Measurements from ENCODE around the gene DUOX1.

The DUOX1 gene

DNA sequence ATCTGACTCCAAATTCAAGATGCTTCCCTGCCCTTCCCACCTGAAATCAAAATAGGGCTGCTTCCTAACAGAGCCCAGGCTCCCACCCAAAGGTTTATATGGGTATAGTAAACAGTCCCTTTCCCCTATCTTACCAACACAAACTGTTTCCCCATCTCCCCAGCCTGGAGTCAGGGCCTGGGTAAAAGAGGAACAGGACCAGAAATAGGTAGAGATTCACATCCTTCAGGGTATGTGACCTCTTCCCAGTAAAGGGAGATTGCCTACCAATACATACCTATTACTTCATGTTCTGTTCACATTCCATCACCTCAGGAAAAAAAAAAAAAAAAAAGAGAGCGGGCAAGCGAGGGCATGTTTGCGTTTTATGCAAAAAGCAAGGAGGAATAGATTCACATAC is 67.7 kb downstream of the DUOX1 start:
- DNase-seq = no peak

DNA sequence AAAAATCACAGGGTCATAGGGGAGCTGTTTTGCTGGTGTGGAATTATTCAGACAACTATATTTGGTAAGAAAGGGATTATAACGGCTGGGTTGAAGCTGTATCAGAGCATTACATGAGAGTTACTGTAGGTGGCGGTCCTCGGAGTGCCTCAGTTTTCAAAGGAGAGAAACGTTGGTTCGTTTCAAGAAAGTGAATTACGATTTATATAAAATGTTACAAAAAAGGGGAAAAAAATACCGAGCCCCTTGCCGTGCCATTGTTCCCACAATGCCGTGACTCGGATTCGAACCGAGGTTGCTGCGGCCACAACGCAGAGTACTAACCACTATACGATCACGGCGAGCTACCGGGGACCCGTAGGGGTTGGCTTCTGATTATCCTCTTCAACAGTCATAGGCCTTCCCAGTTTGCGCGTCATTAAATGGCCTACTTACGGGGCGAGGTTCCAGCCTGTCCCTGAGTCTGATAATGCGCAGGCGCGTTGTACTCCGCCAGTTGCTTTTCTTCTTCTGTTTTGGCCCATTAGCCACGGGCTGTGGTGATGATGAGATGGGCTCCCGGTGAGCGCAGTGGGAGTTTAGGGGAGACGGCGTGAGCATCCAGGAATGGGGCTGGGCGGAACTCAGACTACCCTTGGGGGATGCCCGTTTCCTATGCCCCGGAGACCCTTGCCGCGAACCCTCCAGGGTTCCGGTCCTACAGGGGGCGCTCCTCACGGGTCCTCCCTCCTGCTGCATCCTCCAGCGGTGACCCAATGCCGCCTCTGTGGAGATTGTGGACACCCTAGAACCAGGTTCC is 68.7 kb downstream of the DUOX1 start:
- peak; percentile 82 to 97 (median 89) for DNase-seq

DNA sequence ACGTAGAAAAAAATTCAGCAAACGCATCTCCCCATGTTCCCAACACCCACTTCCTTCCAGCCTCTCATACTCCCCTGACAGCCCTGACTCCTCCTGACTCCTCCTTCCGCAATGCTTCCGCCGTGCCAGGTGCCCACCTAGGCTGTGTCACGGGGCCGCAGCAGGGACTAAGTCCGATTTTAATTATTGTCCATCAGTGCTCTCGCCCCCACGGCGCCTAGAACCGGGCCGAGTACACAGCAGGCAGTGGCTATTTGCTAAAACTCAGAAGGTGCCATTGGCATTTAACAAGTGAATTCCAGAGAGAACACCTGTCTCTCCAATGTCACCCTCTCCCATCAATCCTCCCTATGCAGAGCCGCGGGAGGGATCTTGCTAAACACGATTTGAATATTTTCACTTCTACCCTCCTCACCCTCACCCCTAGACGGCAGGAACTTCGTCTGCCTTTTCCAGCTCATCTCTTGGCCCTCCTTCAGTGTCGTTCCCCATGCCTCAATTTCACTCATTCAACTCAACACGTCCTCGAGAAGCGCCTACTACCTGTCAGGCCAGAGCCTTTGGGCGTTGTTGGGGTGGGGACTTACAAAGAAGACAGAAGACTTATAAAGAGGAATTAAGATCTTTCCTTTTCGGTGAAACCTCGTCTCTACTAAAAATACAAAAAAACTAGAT is 69.5 kb downstream of the DUOX1 start:
- peak in 4 of 5 donors; percentile 14 to 64 (median 28) for DNase-seq

DNA sequence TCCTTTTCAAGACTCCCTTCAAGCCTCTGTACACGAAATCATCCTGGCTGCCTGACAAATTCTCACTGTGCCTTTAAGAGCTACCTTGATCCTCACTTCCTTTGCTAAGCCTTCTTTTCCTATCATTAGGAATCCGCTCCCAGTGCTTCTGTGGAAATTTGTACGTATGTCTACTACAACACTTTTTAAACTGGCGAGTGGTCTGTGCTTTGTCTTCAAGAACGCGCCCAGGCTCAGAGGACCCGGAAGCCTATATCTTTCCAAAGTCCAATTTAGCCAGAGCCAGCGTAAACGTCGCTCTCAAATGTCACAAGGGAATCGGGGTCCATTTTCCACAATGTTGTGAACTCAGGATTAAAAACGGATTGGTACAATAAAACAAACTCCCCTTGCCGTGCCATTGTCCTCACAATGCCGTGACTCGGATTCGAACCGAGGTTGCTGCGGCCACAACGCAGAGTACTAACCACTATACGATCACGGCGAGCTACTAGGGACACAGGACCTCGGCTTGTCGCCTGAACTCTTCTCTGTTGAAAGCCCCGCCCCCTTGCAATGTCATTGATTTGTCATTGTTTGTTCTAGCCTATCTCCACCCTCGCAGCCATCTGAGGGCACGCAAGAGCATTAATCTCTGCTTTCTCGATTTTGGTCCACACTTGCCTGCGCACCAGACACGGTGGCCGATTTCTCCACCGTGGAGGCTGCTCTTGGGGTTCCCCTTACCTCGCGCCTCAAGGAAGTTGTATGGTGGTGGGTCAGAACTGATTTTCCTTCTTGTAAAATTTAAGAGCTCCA is 70.4 kb downstream of the DUOX1 start:
- peak; percentile 85 to 96 (median 94) for DNase-seq

DNA sequence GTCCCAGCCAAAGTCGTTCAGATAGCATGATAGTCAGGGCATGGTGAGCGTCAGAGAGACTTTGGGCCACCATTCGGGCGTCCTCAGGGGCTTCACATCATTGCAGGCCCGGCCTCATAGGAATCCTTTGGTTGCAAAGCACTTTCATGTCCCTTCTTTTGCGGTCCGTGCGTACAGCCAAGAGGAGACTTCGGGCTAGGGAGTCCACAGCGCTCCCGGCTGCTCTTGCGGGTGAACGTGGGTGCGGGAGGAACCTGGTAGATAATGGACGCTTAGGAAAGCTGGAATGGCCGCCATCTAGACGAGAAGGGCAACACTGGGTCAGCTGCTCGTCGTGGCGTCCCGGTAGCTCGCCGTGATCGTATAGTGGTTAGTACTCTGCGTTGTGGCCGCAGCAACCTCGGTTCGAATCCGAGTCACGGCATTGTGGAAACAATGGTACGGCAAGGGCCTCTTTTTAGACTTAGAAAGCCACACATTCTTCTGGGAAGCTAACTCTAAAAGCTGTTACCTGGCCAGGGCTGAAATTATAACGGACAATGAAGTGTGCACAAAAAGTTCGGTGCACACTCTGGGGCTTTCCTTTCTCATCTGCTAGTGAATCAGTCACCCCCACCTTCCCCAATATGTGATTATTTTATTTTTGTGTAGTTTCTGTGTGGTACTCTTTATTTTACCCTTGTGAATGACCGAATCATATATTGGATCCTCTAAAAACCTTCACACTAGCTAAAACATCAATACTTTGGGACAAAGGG is 71.2 kb downstream of the DUOX1 start:
- DNase-seq = peak; percentile 30 to 83 (median 61)

DNA sequence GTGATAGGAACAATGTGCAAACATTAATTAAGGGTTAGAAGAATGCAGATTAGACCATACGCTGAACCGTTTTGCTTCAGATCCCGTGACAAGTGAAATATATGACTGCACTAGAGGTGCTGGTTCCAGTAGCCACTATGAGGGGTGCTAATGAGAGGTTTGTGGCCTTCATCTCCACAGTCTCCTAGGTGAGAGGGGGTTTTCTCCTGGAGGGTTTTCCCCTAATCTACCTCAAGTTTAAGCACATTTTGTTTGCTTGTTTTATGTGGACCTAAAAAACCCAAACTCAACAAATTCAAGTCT is 71.7 kb downstream of the DUOX1 start:
- DNase-seq = no peak

DNA sequence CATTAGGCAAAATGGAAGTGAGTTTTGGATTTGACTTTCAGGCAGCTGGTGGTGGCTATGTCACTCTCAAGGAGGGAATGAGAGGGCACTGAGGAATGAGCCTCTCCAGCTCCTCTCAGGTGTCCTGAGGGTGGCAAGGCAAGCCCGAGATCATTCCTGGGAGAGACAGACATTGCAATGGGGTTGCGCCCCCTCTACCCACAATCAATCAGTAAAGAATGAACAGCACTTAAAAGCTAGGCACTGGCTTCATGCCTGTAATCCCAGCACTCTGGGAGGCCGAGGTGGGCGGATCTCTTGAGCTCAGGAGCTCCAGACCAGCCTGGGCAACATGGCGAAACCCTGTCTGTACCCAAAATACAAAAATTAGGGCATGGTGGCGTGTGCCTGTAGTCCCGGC is 72.1 kb downstream of the DUOX1 start:
- no peak for DNase-seq

DNA sequence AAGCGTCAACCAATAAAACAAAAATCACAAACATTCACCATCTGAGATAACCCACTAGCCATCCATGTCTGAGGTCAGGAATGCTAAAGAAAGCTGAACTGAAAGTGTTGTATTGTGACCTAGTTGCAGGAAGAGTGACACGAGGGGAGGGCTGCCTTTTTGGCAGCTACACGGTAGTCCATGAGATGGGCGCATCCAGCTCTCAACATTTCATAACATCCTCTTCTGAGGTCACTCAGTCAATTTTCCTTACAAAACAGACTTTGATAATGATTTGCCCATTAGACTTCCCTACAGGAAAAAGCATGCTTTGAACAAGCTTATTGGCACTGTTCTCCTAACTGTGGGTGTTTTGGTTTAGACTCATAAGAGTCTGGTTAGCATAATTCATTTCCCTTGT is 73.4 kb downstream of the DUOX1 start:
- no peak for DNase-seq

DNA sequence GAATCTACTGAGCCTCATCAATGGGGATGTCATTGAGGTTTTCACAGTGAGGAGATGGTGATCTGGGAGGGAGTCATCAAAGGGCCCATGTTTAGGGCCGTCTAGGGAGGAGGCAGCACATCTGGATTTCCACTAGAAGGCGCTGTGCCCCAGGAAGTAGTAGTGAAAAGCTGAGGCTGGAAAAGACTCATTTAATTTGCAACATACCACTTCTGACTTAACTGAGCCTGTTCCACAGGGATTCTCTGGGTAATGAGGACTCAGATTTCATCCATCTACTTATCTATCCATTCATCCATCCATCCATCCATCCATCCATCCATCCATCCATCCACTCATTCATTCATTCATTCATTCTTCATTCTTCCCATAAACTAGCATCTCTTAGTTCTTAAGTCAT is 75.4 kb downstream of the DUOX1 start:
- DNase-seq = peak in 4 of 5 donors; percentile 33 to 56 (median 44)

DNA sequence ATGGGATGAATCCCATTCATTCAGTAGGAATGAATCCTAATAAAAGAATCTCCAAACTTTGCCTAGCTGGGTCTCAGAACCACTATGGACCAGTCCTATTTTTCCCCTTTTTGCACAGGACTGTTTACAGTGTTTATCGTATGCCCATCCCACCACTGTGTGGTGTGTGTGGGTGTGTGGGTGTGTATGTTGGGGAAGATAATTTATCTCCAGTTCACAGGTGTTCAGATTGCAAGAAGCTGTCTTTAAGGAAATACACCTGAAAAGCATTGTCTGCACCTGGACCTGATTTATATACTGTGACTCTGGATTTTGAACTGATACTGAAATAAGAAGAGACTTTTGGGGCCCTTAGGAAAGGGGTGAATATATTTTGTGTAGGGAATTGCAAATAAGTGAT is 82.7 kb downstream of the DUOX1 start:
- no peak for DNase-seq
